ENCODE data around the gene KCNJ16.

Gene KCNJ16

DNA sequence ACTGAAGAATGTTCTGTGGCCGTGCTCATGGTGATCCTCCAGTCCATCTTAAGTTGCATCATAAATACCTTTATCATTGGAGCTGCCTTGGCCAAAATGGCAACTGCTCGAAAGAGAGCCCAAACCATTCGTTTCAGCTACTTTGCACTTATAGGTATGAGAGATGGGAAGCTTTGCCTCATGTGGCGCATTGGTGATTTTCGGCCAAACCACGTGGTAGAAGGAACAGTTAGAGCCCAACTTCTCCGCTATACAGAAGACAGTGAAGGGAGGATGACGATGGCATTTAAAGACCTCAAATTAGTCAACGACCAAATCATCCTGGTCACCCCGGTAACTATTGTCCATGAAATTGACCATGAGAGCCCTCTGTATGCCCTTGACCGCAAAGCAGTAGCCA is 57.5 kb downstream of the KCNJ16 start:
- no peak for DNase-seq

DNA sequence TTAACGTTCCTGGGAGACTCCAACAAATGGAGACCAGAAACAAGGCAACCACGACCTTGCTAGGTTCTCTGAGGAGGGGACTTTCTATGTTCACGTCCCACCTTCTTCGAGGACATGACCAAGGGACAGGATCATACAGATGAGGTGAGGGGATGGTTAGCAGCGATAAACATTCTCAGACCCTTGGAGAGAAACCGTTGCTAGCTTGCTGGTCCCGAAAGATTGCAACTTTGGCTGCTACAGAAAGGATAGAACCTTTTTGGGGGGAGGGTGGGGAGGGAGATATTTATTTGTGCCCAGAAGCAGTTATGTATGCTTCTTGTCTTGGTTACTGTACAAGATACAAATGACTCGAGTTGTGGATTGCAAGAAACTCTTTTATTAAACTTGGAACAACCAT is 59.0 kb downstream of the KCNJ16 start:
- DNase-seq, result no peak

GRCh38 chr17:70134777-70135176 is 59.8 kb downstream of the KCNJ16 start:
- no peak for DNase-seq

GRCh38 chr17:70136131-70136530 is 61.1 kb downstream of the KCNJ16 start:
- no peak for DNase-seq

- peak in 1 of 5 donors; percentile 81 for DNase-seq
These were observed 62.6 kb downstream of the KCNJ16 start for GRCh38 chr17:70137451-70138230.

GRCh38 chr17:70138291-70138865 is 63.4 kb downstream of the KCNJ16 start:
- DNase-seq, result no peak

GRCh38 chr17:70139449-70139993 is 64.5 kb downstream of the KCNJ16 start:
- no peak for DNase-seq

GRCh38 chr17:70144260-70144846 is 69.3 kb downstream of the KCNJ16 start:
- no peak for DNase-seq

GRCh38 chr17:70153210-70153609 is 78.2 kb downstream of the KCNJ16 start:
- DNase-seq, result no peak

DNA sequence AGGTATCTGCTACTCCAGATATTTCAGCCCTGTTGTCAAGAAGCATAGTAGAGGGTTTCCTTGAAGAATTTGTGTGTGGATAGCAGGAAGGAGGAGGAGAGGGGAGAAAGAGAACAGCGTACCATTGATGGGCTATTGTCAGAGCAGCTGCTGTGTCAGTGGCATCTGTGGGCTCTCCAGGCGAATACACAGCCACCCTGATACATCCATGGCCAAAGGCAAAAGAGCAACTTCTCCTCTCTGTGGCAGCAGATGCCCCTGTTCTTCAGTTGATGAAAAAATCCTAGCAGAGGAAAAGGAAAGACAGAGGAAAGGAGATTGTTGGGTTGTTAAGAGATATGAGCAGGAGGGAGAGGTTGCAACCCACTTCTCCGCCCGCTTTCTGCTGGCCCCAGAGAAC is 82.1 kb downstream of the KCNJ16 start:
- no peak for DNase-seq

DNA sequence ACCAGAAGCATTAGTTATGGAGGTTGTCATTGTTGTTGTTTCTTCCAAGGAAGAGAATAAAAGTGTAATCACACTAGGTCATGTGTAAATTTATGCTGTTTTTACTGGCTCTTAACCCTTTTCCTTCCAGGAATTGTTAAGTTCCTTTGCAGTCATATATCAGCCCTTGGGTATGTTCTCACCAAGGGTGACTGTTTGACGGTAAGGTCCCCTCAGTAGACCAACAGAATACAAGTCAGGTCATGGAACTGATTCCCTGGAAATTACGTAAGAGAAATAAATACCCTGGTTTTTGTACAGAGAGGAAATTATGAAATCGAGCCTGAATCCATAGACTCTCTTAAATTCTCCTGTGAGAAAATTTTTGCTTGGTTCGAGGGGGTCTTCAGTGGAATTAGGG is 83.2 kb downstream of the KCNJ16 start:
- DNase-seq, result no peak

DNA sequence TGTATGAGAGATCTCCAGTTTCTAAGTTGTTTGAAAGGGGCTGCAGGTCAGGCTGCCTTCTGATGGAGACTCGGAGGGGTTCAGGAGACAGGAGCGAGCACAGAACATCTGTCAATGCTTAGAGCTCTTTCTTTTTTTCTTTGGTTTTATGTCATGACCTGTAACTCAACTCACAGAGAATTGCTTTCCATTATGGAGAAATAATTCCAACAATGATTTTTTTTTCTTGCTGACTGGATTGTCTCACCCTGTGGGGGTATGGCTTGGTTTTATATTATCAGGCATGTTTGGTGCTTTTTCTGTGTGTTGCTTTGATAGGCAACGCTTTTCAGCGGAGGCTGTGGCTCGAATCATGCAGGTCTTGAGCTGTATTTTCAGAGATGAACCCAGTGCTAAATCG is 83.6 kb downstream of the KCNJ16 start:
- DNase-seq, result no peak

DNA sequence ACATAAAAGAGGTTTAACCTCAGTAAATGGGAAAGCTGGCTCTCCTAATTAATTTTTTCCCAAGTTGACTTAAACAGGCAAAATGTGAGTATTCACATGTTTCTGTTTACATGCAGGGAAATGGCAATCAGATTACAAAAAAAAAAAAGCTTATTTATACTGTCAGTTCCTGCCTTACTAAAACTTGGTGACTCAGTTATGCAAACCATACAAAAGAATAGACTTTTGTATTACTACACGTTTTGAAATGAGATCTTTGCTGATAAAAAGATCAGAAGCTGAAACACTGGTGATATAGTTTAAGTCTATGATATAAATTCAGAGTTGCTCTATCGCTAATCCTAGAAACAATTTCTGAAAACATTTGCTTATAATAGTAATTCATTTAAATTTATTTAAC is 85.0 kb downstream of the KCNJ16 start:
- DNase-seq, result no peak

GRCh38 chr17:70161519-70161918 is 86.5 kb downstream of the KCNJ16 start:
- DNase-seq, result no peak

DNA sequence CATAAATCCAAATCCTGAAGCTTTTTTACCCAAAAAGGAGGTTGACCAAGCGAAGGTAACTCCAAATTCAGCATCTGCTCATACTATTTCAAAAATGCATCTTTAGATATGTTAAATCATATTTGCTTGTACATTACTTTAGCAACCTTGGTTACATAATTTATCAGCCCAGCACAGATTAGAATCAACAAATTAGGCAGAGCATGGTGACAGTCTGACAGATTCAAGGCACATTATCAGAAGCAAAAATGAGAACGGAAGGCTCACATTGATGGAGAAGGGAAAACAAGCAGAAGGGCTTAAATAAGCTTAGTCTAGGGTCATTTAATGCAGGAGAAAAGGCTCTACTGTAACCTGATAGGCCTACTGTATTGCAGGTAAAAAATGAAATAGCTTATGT is 90.4 kb downstream of the KCNJ16 start:
- DNase-seq, result no peak

DNA sequence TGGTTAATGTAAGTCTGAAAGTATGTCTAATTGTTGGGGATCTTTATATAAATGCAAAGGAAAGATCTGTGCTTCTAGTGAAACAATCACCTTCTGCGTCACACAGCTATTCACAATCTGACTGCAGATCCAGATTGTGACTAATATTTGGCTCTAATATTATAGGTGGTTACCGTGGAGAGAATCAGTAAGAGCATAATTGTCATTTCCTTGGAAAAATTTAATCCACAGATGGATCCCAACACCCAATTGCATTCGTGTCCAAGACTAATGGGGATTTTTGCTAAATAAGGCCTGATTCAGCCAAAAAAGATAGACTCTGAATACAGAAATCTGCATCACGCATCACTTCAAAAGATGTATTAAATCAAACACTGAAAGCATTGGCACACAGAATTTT is 91.6 kb downstream of the KCNJ16 start:
- DNase-seq, result no peak

GRCh38 chr17:70168044-70168976 is 93.3 kb downstream of the KCNJ16 start:
- DNase-seq, result peak in 1 of 5 donors; percentile 22

DNA sequence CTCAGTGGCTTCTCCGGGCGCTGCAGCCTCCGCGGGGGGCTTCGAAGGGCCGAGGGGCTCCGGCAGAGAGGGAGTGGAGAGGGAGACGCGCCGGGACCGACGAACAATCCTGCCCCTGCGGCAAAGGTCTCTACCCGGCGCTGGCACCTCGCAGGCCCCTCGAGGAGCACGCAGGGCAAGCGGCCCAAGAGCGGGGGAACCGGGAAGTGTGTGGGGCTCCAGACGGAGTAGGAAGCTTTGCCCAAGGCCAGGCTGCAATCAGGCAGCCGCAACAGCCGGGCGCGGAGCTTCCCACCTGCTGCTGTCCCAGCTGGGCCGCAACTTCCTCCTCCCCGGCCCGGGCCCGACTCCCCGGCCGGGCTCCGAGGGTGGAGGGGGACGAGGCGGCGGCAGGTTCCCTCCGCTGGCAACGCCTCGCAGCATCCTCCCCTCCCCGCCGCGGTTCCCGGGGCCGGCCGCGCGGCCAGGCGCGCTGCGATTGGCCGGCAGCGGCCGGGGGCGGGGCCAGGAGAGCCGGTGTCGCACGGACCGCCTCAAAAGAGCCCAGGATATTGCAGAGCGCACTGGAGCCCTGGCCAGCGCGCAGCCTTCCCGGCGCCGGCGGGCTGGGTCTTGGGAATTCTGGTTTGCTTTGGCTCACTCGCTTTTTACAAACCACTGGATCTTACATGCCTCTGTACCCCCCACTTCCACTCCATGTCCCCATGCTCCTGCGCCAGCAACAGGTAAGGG is 94.1 kb downstream of the KCNJ16 start, which contains the start of gene KCNJ2:
Gene KCNJ2, plus strand, starts transcription at position 556 of the 732 bp plus-strand sequence. CDS start 5,508 bp downstream, outside the sequence.
- peak in 3 of 5 donors; percentile 3 to 61 (median 12) for DNase-seq

GRCh38 chr17:70169709-70170597 is 94.9 kb downstream of the KCNJ16 start:
- DNase-seq, result no peak

GRCh38 chr17:70171159-70171558 is 96.1 kb downstream of the KCNJ16 start:
- DNase-seq, result no peak

DNA sequence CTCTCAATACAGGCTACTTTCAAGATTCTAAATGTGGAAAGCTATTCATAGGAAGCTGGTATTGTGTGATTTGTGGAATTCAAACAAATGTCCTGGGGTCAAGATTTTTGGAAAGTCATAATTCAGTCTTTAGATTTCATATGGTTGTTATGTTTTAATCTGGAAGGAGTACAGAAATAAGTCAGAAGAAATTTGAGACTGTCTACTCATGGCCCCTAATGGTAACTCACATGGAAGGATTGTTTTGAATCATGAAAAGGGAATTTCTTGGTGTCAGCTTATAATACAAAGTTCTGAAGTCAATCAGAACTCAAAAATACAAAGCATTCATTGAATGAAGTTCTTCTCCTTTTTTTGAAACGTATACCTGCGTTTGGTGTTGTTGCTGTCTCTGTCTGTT is 97.4 kb downstream of the KCNJ16 start:
- DNase-seq, result no peak
